ENCODE results near the gene TRPM8. TPM values are rescaled to one million over a fixed set of nuclear protein-coding genes. Genes with fewer than 3 reads are reported as not detected.

TRPM8 gene
- total RNA-seq, 1 donor from 2014 or later, result 7.5 TPM

Other genes starting within 250 kb of the TRPM8 start
- gene UGT1A9, start 245.5 kb upstream of the TRPM8 start, total RNA-seq (ENCODE audit: low replicate concordance), result not detected in 2 replicates
- not detected in 2 replicates for gene UGT1A7, start 235.5 kb upstream of the TRPM8 start, total RNA-seq (ENCODE audit: low replicate concordance)
- gene UGT1A6, start 224.5 kb upstream of the TRPM8 start, total RNA-seq (ENCODE audit: low replicate concordance), result not detected in 2 replicates
- gene UGT1A5, start 204.5 kb upstream of the TRPM8 start, total RNA-seq (ENCODE audit: low replicate concordance), result not detected in 2 replicates
- not detected in 2 replicates for gene UGT1A4, start 198.6 kb upstream of the TRPM8 start, total RNA-seq (ENCODE audit: low replicate concordance)
- gene UGT1A3, start 188.3 kb upstream of the TRPM8 start, total RNA-seq (ENCODE audit: low replicate concordance), result not detected in 2 replicates
- gene UGT1A1, start 157.1 kb upstream of the TRPM8 start, total RNA-seq (ENCODE audit: low replicate concordance), result not detected in 2 replicates
- not detected in 2 replicates for gene MROH2A, start 139.0 kb upstream of the TRPM8 start, total RNA-seq (ENCODE audit: low replicate concordance)
- 101 and 109 TPM in 2 replicates for gene HJURP, start 62.8 kb upstream of the TRPM8 start, total RNA-seq (ENCODE audit: low replicate concordance)
- not detected in 2 replicates for gene SPP2, start 133.3 kb downstream of the TRPM8 start, total RNA-seq (ENCODE audit: low replicate concordance)

All from neural progenitor cell (in vitro differentiated cells).